AG20443 (cell line): ENCODE measurements around the gene TRHDE.

Experiments used
- DNase-seq: peaks from one replicate; pipeline ENCODE4 v3.0.0; 2012; ENCODE audit warnings: low spot score, mixed read lengths

Gene TRHDE

GRCh38 chr12:72272091-72272661 lies at the start of gene TRHDE:
Gene TRHDE (plus strand): TSS chr12:72272370. CDS start chr12:72272644, 274 bp downstream.
- peak; percentile 71 for DNase-seq

- DNase-seq: no peak
These were observed 45.7 kb upstream of the TRHDE start for GRCh38 chr12:72226510-72226909.

DNA sequence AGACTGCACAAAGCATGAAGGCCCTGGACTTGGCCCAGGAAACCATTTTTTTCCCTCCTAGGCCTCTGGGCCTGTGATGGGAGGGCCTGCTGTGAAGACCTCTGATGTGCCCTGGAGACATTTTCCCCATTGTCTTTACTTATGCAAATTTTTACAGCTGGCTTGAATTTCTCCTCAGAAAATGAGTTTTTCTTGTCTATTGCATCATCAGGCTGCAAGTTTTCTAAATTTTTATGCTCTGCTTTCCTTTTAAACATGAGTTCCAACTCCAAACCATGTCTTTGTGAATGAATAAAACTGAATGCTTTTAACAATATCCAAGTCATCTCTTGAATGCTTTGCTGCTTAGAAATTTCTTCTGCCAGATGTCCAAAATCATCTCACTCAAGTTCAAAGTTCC lies 43.7 kb upstream of the TRHDE start:
- DNase-seq: no peak

GRCh38 chr12:72230589-72230988 lies 41.6 kb upstream of the TRHDE start:
- DNase-seq: no peak

DNA sequence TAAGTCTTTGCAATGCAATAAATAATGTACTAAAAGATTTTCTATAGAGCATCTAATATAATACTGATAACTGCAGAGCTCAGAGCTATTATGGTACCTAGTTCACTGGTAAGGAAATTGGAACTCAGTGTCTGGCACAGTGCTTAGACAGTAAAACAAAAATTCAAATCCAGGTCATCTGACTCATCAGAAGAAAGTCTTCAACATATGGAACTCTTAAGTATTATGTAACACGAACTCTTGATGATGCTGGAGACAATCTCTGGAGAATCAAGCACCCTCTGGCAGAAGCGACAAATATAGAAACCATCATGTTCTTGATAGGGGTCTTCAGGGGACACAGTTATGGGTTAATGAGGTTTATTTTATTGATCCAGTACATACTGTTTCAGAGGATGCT lies 37.3 kb upstream of the TRHDE start:
- no peak for DNase-seq

- DNase-seq: no peak
These were observed 36.0 kb upstream of the TRHDE start for GRCh38 chr12:72236071-72236705.

GRCh38 chr12:72241552-72241951 lies 30.6 kb upstream of the TRHDE start:
- DNase-seq: no peak

- DNase-seq: no peak
These were observed 29.2 kb upstream of the TRHDE start for GRCh38 chr12:72242946-72243345.

DNA sequence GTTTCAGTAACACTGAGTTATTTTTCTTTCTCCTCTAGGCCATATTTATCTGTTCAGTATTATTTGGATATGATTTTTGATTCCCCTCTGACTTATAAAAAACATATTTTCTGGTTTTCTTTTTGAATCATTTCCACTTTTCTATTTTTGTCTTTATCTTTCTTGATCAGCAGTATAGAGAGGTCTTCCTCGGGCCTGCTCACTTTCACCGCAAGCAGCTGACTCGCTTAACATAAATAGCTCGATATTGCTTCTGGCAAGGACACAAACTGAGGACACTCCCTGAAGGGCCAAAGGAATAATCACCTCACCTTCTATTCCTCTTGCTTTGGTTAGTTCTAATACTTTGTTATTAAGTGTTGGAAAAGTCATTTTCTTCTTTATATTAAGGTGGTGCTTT lies 25.8 kb upstream of the TRHDE start:
- DNase-seq: no peak

- DNase-seq: no peak
These were observed 21.8 kb upstream of the TRHDE start for GRCh38 chr12:72250346-72250745.

- peak; percentile 18 for DNase-seq
These were observed 15.4 kb upstream of the TRHDE start for GRCh38 chr12:72256725-72257124.

GRCh38 chr12:72261885-72262284 lies 10.3 kb upstream of the TRHDE start:
- DNase-seq: no peak

GRCh38 chr12:72264548-72265175 lies 7.5 kb upstream of the TRHDE start:
- peak; percentile 26 for DNase-seq

DNA sequence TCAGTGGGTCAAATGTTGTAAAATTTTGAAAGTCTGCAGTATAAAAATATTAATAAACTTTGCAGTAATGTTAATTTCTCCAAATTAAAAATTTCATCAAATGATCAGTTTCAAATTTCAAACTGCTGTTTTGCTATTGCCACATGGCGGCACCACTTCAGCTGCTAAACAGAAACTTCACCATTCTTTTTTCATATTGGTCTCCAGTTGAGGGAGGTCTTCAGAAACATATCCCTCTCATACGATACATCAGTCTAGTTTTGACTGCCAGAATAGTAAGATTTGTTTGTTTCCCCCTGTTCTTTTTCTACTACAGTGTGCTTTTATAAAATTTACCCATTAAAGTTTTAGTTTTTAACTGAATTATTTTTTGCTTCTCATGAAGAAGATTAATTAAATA lies 4.2 kb upstream of the TRHDE start:
- peak; percentile 12 for DNase-seq

GRCh38 chr12:72268386-72268785 lies 3.8 kb upstream of the TRHDE start:
- DNase-seq: no peak

GRCh38 chr12:72269491-72269890 lies 2.7 kb upstream of the TRHDE start:
- DNase-seq: no peak

DNA sequence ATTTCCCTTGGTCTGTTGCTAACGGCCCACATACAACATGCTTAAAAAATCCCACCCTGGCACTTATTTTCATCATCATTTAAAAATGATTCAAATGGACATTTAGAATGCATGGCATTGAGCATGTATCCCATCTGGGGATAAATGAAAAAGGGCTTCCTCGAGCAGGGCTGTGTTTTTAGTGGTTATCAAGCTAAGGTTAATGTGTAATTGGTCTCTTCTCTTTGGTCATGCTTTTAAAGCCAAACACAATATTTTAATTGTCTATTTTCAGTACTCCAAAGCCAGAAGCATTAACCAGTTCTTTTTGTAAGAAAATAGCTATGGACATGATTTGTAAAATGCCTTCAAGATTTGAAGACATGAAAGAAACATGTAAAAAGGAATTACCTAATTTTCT lies 1.9 kb upstream of the TRHDE start:
- no peak for DNase-seq

GRCh38 chr12:72270961-72271360 lies 1.2 kb upstream of the TRHDE start:
- no peak for DNase-seq

DNA sequence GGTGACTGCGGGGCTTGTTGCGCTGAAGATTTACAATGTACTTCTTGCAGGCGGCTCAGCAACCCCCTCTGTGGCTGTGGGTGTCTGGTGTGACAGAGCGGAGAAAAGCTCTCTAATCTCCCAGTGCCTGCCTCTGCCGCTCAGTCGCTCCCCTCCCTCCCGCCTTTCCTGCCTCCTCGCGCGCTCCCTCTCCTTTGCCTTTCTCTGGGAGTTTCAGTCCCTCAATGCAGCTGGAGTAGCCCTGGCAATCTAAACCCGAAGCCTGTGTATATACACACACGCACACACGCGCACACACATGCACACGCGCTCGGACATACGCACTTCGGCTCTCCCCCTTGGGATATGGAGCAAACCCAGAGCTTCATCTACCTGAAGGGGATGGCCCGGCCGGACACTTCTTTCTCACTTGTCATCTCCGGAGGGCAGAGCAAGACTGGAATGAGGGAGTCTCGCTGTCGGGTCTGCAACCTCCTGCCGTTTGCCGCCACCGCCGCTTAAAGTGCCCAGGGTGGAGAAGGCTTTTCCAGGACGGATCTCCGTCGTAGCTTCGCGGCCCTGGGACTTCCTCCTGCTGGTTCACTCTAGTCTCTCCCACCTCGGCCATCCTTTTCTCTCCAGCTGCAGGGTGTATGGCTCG lies 599 bp upstream of the TRHDE start:
- peak; percentile 57 for DNase-seq

- DNase-seq: peak; percentile 45
These were observed 745 bp downstream of the TRHDE start for GRCh38 chr12:72272731-72273498.

DNA sequence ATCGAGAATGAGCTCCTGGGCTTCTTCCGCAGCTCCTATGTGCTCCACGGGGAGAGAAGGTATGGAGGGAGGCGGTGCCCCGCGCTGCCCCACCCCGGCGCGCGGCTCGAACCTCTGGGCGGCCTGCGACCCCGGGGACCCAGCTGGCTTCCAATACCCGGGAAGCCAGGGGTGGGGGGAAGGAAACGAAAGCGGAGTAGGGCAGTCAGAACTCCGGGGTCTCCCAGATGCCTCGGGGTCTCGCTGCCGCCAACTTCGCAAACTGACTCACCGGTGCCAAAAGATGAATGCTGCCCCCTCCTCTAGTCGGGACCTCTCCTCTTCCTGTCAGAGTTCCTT lies 1.3 kb downstream of the TRHDE start:
- DNase-seq: no peak

DNA sequence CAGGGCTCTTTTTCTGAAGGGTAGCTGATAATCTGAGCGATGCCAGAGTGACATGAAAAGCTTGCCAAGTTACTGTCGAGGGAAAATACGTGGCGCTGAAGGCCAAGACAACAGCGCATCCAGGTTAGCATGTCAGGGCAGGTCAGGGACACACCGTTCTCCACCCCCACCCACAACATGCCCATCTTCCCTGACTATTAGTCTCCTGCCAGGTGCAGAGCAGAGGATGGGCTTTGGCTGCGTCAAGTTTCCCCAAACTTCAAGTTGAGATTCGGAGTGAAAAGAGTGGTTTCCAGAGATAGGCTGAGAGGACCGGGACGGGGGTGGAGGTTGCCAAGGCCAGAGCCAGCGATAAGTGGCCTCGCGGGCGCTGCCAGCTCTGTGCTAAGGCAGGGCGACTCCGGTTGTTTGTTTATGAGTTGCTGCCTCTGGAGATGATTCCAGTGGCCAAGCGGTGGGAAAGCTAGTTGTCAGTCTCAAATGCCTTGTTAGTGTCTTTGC lies 1.7 kb downstream of the TRHDE start:
- peak; percentile 9 for DNase-seq
